ENCODE results near the gene DUS3L. TPM values are rescaled to one million over a fixed set of nuclear protein-coding genes. Genes with fewer than 3 reads are reported as not detected.
"Not testable (repeated sequence)": the region's sequence is repeated elsewhere in the genome, so short reads cannot be mapped to it uniquely, and the experiment has no call there.

The DUS3L gene
- polyA plus RNA-seq, 1 experiment = 13.7 TPM

DNA sequence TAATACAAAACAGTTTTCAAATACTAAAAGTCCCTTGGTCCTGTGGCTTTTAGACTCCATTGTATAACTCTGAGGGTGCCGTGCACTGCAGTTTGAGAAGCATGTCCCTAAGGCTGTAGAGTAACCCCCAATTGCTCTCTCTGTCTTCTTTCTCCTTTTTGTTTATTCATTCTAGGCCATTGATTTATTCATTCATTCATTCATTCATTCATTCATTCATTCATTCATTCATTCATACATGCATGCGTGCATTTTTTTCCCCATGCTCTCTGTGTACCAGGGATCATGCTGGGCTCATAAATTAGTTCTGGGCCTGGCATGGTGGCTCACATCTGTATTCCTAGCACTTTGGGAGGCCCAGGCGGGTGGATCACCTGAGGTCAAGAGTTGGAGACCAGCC, 25.7 kb downstream of the DUS3L start:
- no peaks in the 10 kb centered on the region for H3K36me3 ChIP-seq (ENCODE audit: control insufficient read depth, insufficient read depth, low read length)
- TF ChIP-seq, protein P1, sequence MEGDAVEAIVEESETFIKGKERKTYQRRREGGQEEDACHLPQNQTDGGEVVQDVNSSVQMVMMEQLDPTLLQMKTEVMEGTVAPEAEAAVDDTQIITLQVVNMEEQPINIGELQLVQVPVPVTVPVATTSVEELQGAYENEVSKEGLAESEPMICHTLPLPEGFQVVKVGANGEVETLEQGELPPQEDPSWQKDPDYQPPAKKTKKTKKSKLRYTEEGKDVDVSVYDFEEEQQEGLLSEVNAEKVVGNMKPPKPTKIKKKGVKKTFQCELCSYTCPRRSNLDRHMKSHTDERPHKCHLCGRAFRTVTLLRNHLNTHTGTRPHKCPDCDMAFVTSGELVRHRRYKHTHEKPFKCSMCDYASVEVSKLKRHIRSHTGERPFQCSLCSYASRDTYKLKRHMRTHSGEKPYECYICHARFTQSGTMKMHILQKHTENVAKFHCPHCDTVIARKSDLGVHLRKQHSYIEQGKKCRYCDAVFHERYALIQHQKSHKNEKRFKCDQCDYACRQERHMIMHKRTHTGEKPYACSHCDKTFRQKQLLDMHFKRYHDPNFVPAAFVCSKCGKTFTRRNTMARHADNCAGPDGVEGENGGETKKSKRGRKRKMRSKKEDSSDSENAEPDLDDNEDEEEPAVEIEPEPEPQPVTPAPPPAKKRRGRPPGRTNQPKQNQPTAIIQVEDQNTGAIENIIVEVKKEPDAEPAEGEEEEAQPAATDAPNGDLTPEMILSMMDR (IDR thresholded peaks at IDR 0.05; ENCODE audit: insufficient read depth, low read depth, low read length) = no peak
- CTCF ChIA-PET = interaction anchor here (0.6 kb wide), 1 partner anchor 27 kb away, joined by 4 read pairs; no protein-coding TSS in a partner anchor
- DNase-seq (ENCODE audit: low read depth) = no peak
- H3K4me3 ChIP-seq (ENCODE audit: low read depth, low read length) = no peak overlapping the region
- POLR2A ChIA-PET = no interaction called here
- H3K27me3 ChIP-seq (ENCODE audit: control insufficient read depth, insufficient read depth, low read length) = no peaks in the 10 kb centered on the region

GRCh38 chr19:5762608-5763217, 28.2 kb downstream of the DUS3L start:
- Histone ChIP-seq H3K27me3 (ENCODE audit: control insufficient read depth, insufficient read depth, low read length) (no peaks in the 10 kb centered on the region), H3K36me3 (ENCODE audit: control insufficient read depth, insufficient read depth, low read length) (no peaks in the 10 kb centered on the region), H3K4me3 (ENCODE audit: low read depth, low read length) (no peak overlapping the region)
- no peak for DNase-seq (ENCODE audit: low read depth)
- ChIA-PET CTCF (no interaction called here), POLR2A (no interaction called here)
- TF ChIP-seq, protein P1 (IDR thresholded peaks at IDR 0.05; ENCODE audit: insufficient read depth, low read depth, low read length) = no peak

DNA sequence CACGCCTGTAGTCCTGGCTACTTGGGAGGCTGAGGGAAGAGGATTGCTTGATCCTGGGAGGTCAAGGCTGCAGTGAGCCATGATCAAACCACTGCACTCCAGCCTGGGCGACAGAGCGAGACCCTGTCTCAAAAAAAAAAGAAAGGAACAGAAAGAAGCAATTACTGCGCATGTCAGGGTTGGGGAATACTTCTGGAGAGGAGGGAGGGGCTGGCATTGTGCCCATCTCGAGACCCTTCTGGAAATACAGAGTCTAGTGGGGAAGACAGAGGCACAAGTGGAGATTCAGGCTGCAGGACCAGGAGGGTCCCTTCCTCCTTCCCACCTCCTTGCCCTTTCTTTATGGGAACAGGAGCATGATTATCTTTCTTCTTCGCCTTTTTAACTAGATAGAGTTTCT, 37.2 kb downstream of the DUS3L start:
- CTCF ChIA-PET = no interaction called here
- H3K36me3 ChIP-seq (ENCODE audit: control insufficient read depth, insufficient read depth, low read length) = no peaks in the 10 kb centered on the region
- H3K27me3 ChIP-seq (ENCODE audit: control insufficient read depth, insufficient read depth, low read length) = no peaks in the 10 kb centered on the region
- POLR2A ChIA-PET = no interaction called here
- DNase-seq (ENCODE audit: low read depth) = no peak
- H3K4me3 ChIP-seq (ENCODE audit: low read depth, low read length) = no peak overlapping the region
- TF ChIP-seq, protein P1 (IDR thresholded peaks at IDR 0.05; ENCODE audit: insufficient read depth, low read depth, low read length) = no peak

DNA sequence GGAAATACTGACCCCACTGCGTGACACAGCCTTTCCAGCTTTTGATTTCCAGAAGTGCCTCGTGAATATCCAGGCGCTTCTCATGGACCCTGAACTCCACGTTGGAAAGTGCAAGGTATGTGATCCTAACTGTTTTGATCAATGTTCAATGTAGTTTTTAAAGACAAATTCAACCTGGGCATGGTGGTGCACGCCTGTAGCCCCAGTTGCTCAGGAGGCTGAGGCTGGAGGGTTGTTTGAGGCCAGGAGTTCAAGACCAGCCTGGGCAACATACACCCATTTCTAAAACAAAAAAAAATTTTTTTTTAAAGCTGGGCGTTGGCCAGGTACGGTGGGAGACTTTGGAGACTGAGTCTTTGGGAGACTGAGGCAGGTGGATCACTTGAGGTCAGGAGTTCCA, 39.3 kb downstream of the DUS3L start:
- TF ChIP-seq, protein P1 (IDR thresholded peaks at IDR 0.05; ENCODE audit: insufficient read depth, low read depth, low read length) = no peak
- no peak for DNase-seq (ENCODE audit: low read depth)
- ChIA-PET POLR2A (no interaction called here), CTCF (interaction anchor here (0.6 kb wide), 1 partner anchor 525 kb away, joined by 3 read pairs; no protein-coding TSS in a partner anchor)
- no peaks in the 10 kb centered on the region for H3K36me3 ChIP-seq (ENCODE audit: control insufficient read depth, insufficient read depth, low read length)
- no peak overlapping the region for H3K4me3 ChIP-seq (ENCODE audit: low read depth, low read length)
- H3K27me3 ChIP-seq (ENCODE audit: control insufficient read depth, insufficient read depth, low read length) = no peaks in the 10 kb centered on the region

GRCh38 chr19:5749505-5749904, 41.5 kb downstream of the DUS3L start:
- DNase-seq (ENCODE audit: low read depth) = no peak
- H3K27me3 ChIP-seq (ENCODE audit: control insufficient read depth, insufficient read depth, low read length) = no peaks in the 10 kb centered on the region
- no peak overlapping the region for H3K4me3 ChIP-seq (ENCODE audit: low read depth, low read length)
- H3K36me3 ChIP-seq (ENCODE audit: control insufficient read depth, insufficient read depth, low read length) = no peaks in the 10 kb centered on the region
- ChIA-PET CTCF (no interaction called here), POLR2A (no interaction called here)
- TF ChIP-seq, protein P1 (IDR thresholded peaks at IDR 0.05; ENCODE audit: insufficient read depth, low read depth, low read length) = no peak

- POLR2A ChIA-PET; CTCF ChIA-PET; DNase-seq (ENCODE audit: low read depth): not testable (repeated sequence)
Measured at GRCh38 chr19:5748920-5749319, 42.0 kb downstream of the DUS3L start.

GRCh38 chr19:5744999-5745398, 46.0 kb downstream of the DUS3L start:
- H3K36me3 ChIP-seq (ENCODE audit: control insufficient read depth, insufficient read depth, low read length); POLR2A ChIA-PET; H3K27me3 ChIP-seq (ENCODE audit: control insufficient read depth, insufficient read depth, low read length); DNase-seq (ENCODE audit: low read depth); H3K4me3 ChIP-seq (ENCODE audit: low read depth, low read length): not testable (repeated sequence)
- CTCF ChIA-PET = interaction anchor here (1.0 kb wide), 1 partner anchor 29 kb away, joined by 3 read pairs; no protein-coding TSS in a partner anchor

More at GRCh38 chr19:5748920-5749319, 42.0 kb downstream of the DUS3L start:
- not testable (repeated sequence) for H3K36me3 ChIP-seq (ENCODE audit: control insufficient read depth, insufficient read depth, low read length); H3K27me3 ChIP-seq (ENCODE audit: control insufficient read depth, insufficient read depth, low read length); H3K4me3 ChIP-seq (ENCODE audit: low read depth, low read length)

Data from BJ (cell line).